Bronchial epithelial cell (primary cell): ENCODE measurements around the gene TRIM46. TPM values are rescaled to one million over a fixed set of nuclear protein-coding genes. Genes with fewer than 3 reads are reported as not detected.
A peak's percentile ranks its signal among the peaks of the same experiment; 100 is the strongest.
"Not testable (repeated sequence)": the region's sequence is repeated elsewhere in the genome, so short reads cannot be mapped to it uniquely, and the experiment has no call there.

Experiments
- DNase-seq: peaks from one replicate; pipeline ENCODE4 v3.0.0-alpha.2; 2010; ENCODE audit warnings: low read depth
- FAIRE-seq: peaks from 2 replicates; lab custom pipeline; 2011; peaks lifted over from hg19 to GRCh38; lab: Jason Lieb, UNC
- H3K27me3 ChIP-seq: 2 replicates; pipeline ENCODE4 v1.5.1; 2011; ENCODE audit warnings: low read length; ENCODE audit not compliant: control insufficient read depth, insufficient read depth
- H3K36me3 ChIP-seq: 2 replicates; pipeline ENCODE4 v1.5.1; 2011; ENCODE audit warnings: low read length; ENCODE audit not compliant: control insufficient read depth, insufficient read depth
- H3K4me3 ChIP-seq: 2 replicates; pipeline ENCODE4 v1.5.1; 2011; ENCODE audit warnings: mild to moderate bottlenecking, low read depth, low read length, control low read depth
- total RNA-seq: library from RNA; depleted of rRNA; stranded (reverse); fragments of >200 nt; gene quantifications from 2 replicates; pipeline ENCODE4 v1.2.1, GENCODE V29; 2014
- TF ChIP-seq, protein P1 (sequence below): IDR thresholded peaks from 2 replicates; pipeline ENCODE4 v1.5.1; 2011; ENCODE audit warnings: mild to moderate bottlenecking, moderate library complexity, low read length, control low read depth, inconsistent platforms; ENCODE audit not compliant: insufficient read depth, severe bottlenecking

TRIM46 gene
- total RNA-seq, 1 donor from 2014 or later: 0.26 TPM

DNA sequence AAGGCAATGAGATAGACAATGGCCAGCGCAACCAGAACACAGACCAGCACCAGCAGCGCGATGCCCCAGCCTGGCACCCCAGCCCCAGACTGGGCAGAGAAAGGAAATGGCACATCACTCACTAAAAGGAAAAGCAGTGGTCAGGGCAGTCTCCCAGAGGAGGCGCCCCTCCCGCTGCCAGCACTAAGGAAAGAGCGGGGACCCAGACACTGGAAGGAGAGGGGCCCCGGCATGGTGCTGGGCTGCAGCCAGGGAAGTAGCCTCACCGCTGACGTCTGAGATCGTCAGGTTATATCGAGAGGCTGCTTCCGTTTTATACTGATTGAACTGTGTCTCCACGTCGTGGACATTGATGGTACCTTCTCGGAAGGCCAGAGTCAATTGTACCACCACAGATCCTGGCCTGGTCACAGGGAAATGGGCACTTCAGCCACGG is 13.8 kb downstream of the TRIM46 start:
- TF ChIP-seq, protein P1, sequence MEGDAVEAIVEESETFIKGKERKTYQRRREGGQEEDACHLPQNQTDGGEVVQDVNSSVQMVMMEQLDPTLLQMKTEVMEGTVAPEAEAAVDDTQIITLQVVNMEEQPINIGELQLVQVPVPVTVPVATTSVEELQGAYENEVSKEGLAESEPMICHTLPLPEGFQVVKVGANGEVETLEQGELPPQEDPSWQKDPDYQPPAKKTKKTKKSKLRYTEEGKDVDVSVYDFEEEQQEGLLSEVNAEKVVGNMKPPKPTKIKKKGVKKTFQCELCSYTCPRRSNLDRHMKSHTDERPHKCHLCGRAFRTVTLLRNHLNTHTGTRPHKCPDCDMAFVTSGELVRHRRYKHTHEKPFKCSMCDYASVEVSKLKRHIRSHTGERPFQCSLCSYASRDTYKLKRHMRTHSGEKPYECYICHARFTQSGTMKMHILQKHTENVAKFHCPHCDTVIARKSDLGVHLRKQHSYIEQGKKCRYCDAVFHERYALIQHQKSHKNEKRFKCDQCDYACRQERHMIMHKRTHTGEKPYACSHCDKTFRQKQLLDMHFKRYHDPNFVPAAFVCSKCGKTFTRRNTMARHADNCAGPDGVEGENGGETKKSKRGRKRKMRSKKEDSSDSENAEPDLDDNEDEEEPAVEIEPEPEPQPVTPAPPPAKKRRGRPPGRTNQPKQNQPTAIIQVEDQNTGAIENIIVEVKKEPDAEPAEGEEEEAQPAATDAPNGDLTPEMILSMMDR: no peak
- FAIRE-seq (no peak), DNase-seq (no peak)
- Histone ChIP-seq H3K4me3 (no peak overlapping the region), H3K36me3 (no peaks in the 10 kb centered on the region), H3K27me3 (no peaks in the 10 kb centered on the region)

DNA sequence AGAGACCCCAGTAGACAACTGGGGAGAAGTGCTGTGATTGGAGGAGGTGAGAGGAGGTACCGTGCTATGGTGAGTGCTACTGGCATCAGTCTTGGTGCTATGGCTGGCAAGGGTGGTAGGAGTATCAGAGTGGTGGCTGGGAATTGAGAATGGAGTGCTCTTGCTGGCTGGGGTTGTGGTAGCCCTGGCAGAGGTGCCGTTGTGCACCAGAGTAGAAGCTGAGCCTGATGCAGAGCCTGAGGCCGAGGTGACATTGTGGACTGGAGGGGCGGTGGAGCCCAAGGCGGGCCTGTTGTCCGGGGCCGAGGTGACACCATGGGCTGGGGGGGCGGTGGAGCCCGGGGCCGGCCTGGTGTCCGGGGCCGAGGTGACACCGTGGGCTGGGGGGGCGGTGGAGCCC is 14.6 kb downstream of the TRIM46 start:
- Histone ChIP-seq H3K4me3 (no peak overlapping the region), H3K36me3 (no peaks in the 10 kb centered on the region), H3K27me3 (no peaks in the 10 kb centered on the region)
- TF ChIP-seq, protein P1: no peak
- DNase-seq (no peak), FAIRE-seq (no peak)

DNA sequence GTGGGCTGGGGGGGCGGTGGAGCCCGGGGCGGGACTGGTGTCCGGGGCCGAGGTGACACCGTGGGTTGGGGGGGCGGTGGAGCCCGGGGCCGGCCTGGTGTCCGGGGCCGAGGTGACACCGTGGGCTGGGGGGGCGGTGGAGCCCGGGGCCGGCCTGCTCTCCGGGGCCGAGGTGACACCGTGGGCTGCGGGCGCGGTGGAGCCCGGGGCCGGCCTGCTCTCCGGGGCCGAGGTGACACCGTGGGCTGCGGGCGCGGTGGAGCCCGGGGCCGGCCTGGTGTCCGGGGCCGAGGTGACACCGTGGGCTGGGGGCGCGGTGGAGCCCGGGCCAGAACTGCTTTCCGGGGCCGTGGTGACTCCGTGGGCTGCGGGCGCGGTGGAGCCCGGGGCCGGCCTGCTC is 16.3 kb downstream of the TRIM46 start:
- H3K36me3 ChIP-seq, H3K4me3 ChIP-seq, FAIRE-seq, H3K27me3 ChIP-seq, DNase-seq: not testable (repeated sequence)

DNA sequence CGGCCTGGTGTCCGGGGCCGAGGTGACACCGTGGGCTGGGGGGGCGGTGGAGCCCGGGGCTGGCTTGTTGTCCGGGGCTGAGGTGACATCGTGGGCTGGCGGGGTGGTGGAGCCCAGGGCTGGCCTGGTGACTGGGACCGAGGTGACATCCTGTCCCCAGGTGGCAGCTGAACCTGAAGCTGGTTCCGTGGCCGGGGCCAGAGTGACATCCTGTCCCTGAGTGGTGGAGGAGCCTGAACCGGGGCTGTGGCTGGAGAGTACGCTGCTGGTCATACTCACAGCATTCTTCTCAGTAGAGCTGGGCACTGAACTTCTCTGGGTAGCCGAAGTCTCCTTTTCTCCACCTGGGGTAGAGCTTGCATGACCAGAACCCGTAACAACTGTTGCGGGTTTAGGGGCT is 18.3 kb downstream of the TRIM46 start:
- TF ChIP-seq, protein P1: no peak
- Histone ChIP-seq H3K4me3 (no peak overlapping the region), H3K36me3 (no peaks in the 10 kb centered on the region), H3K27me3 (no peaks in the 10 kb centered on the region)
- no peak for FAIRE-seq
- DNase-seq: no peak

DNA sequence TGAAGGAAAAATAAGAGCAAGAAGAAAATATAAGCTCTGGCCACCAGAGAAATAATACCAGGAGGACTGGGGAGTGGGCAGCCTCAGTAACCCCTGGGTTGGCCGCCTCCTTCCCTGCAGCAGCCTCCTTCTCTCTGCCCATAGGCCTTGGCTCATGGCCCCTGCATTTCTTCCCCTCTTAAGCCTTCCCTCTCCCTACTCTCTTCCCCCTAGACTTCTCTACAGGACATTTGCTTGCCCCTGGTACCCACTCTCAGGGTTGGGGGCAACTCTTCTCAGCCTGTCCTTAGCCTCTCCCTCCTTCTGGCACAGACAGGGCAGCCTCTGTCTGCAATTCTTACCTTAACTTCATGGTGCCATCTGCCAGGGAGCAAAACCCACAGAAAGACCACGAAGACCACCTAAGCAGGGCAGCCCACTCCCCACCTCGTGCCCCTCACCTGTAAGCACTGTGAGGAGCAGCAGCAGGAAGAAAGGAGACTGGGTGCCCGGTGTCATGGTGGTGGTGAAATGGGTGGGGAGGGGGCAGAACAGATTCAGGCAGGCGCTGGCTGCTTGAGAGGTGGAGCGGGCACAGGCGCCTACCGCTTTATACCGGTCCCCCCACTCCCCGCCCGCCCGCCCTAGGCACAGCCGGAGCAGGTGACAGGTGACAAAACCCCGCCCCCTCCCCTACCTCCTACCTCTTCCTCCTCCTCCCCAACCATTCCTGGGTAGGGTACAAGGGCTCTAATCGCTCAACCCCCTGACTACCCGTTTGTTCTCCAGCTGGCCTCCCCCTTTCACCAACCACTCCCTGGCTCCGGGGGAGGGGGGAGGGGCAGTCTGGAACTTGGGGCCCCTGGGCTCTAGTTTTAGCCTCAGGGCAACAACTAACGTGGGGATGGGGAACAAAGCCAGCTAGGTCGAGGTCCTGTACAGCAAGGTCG is 19.0 kb downstream of the TRIM46 start:
- Histone ChIP-seq H3K27me3 (no peaks in the 10 kb centered on the region), H3K4me3 (peak overlapping the region; percentile 26), H3K36me3 (peaks cover 2% of the 10 kb centered on the region)
- FAIRE-seq: no peak
- TF ChIP-seq, protein P1: no peak
- peak; percentile 17 for DNase-seq

DNA sequence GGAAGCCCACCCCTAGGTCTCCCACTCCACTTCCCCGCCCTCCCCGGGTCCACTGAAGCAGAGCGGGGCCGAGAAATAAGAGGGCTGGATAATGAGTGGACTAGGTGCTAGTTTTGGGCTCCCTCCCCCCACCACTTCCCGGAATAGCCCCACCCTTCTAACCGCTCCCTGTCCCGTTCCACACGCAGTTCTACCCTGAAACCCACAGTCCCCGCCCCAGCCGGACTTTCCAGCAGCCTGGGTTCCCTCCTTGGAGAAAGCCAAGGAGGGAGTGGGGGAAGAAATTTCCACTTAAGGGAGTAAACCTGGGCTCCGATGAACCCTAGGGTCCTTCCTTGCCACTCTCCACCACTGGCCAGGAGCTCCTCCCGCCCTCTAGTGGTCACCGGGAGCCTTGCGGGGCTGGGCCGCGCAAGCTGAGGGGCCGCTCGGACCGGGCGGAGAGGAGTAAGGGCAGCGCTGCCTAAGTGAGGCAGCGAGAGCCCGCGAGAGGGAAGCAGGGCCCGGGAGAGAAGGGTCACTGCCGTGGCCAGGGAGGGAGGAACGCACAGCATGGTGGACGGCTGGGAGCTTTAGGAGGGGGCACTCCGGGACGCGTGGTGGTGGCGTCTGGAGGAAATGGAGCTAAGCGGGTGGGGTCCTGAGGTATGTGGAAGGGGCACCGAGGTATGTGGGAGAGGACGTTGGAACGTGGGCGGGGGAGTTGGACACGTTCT is 19.8 kb downstream of the TRIM46 start:
- peak; percentile 89 for DNase-seq
- Histone ChIP-seq H3K27me3 (no peaks in the 10 kb centered on the region), H3K4me3 (peak overlapping the region; percentile 47), H3K36me3 (peaks cover 9% of the 10 kb centered on the region)
- FAIRE-seq: no peak
- TF ChIP-seq, protein P1: peak; percentile 93

DNA sequence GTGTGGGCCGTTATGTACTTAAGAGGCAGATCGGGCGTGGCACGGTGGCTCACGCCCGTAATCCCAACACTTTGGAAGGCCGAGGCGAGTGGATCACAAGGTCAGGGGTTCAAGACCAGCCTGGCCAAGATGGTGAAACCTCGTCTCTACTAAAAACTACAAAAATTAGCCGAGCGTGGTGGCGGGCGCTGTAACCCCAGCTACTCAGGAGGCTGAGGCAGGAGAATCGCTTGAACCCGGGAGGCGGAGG is 20.3 kb downstream of the TRIM46 start:
- H3K27me3 ChIP-seq, H3K36me3 ChIP-seq, FAIRE-seq, DNase-seq: not testable (repeated sequence)
- H3K4me3 ChIP-seq: peak overlapping the region; percentile 47
